ENCODE measurements around the gene MAML3. TPM values are rescaled to one million over a fixed set of nuclear protein-coding genes. Genes with fewer than 3 reads are reported as not detected.

The MAML3 gene
- total and polyA plus RNA-seq, 12 donors: 1.1 to 4.6 (median 2.6) TPM

DNA sequence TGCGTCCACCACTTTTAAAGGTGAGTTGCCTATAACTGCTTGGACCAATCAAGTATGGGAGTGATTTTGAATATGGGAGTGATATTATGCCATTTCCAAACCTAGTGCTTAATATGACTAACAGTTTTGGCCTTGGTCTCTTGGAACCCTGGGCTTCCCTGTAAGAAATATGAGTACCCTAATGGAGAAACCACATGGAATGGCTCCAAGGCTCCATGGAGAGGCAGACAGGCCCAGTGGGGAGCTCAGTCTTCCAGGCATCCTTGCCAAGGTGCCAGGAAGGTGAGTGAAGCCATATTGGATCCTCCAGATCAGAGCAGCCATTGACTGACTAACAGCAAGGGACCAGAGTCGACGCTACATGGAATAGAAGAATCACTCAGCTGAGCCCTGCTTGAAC, 53.2 kb downstream of the MAML3 start:
- no peak for DNase-seq
- peaks cover 5 to 70% (median 42%) of the 10 kb centered on the region in 9 donors for H3K4me1 ChIP-seq
- intact Hi-C loops (cut with DNase I): loop anchor here in 1 of 10 donors (5.0 kb wide), 1 partner anchor 37 kb away; no protein-coding TSS in a partner anchor
- WGBS, 2 donors: 98 to 100% methylated on average over 3 of the region's 3 CpGs
- H3K4me3 ChIP-seq: no peak overlapping the region
- no peaks in the 10 kb centered on the region for H3K27me3 ChIP-seq
- peaks cover 0 to 4% (median 0%) of the 10 kb centered on the region in 11 donors for H3K9me3 ChIP-seq
- H3K27ac ChIP-seq: peak overlapping the region in 4 of 10 donors; percentile 11 to 92 (median 86)
- H3K36me3 ChIP-seq: no peaks in the 10 kb centered on the region
- TF ChIP-seq, protein P1, sequence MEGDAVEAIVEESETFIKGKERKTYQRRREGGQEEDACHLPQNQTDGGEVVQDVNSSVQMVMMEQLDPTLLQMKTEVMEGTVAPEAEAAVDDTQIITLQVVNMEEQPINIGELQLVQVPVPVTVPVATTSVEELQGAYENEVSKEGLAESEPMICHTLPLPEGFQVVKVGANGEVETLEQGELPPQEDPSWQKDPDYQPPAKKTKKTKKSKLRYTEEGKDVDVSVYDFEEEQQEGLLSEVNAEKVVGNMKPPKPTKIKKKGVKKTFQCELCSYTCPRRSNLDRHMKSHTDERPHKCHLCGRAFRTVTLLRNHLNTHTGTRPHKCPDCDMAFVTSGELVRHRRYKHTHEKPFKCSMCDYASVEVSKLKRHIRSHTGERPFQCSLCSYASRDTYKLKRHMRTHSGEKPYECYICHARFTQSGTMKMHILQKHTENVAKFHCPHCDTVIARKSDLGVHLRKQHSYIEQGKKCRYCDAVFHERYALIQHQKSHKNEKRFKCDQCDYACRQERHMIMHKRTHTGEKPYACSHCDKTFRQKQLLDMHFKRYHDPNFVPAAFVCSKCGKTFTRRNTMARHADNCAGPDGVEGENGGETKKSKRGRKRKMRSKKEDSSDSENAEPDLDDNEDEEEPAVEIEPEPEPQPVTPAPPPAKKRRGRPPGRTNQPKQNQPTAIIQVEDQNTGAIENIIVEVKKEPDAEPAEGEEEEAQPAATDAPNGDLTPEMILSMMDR (IDR thresholded peaks at IDR 0.05): no peak
- ATAC-seq: no peak

DNA sequence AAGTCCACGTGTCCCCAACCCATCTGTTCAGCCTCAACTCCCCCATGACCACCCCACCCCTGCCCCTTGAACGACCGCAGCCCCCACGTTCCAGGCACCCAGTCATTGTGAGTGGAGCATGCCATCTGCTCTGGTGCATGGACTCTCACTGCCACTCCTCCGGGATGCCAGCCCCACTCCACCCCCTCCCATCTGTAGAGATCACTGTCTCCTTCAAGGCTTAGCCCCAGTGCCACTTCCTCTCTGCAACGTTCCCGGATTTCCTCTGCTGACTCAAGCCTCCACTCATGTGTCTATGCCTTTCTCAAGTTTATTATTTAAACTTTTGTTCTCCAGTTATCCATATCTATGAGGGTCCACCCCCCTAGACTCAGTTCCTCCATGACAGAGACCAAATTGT, 54.0 kb downstream of the MAML3 start:
- DNase-seq: peak; percentile 27 to 48
- intact Hi-C loops (cut with DNase I): loop anchor here in 2 of 10 donors (5.0 kb wide), 3 partner anchors 37 to 52 kb away; partner anchors contain the start of gene MAML3 (in 1 of the 2)
- ATAC-seq: peak in 4 of 8 donors; percentile 15 to 48 (median 40)

DNA sequence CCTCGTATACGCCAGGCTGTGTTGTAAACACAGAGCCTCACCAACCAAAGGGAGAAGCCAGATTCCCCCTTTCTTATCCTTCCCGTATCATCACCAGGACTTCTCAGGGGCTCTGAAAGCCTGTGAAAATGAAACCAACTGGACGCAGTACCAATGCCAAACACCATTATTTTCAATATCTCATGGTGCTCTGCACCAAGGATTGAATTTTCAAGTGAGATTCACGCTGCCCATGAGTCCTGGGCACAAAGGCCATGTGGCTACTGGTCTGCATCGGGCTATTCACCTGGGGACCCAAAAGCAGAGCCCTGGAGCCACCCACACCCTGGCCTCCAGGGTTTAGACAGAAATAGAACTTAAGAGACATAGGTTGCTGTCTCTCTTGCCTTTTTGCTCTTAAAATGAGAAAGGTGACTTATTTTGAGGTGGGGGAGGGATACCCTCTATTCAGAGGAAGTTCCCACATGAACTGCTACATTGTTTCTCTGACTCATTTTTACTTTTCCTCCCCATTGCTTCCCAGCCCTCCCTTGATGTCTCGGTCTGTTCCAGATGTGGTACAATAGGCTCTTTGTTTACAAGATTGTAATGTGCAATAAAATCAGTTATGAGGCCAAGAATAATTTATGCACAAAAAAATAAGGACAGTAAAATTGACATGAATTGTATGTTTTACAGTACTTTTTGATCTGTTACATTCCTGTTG, 55.4 kb downstream of the MAML3 start:
- peaks cover 0 to 4% (median 0%) of the 10 kb centered on the region in 11 donors for H3K9me3 ChIP-seq
- TF ChIP-seq, protein P1 (IDR thresholded peaks at IDR 0.05): no peak
- H3K36me3 ChIP-seq: no peaks in the 10 kb centered on the region
- no peaks in the 10 kb centered on the region for H3K27me3 ChIP-seq
- H3K4me3 ChIP-seq: peak overlapping the region in 8 of 10 donors; percentile 1 to 53 (median 34)
- intact Hi-C loops (cut with DNase I): loop anchor here in 2 of 10 donors (5.0 kb wide), 2 partner anchors 46 to 54 kb away; partner anchors contain the start of gene MAML3 (in 1 of the 2)
- H3K27ac ChIP-seq: peak overlapping the region; percentile 36 to 92 (median 77)
- peak in 6 of 8 donors; percentile 35 to 57 (median 48) for ATAC-seq
- peak in 1 of 2 donors; percentile 38 for DNase-seq
- WGBS, 2 donors: 43 to 62% methylated on average over 7 of the region's 7 CpGs
- H3K4me1 ChIP-seq: peaks cover 13 to 85% (median 63%) of the 10 kb centered on the region in 9 donors

More for the DNA sequence above, 54.0 kb downstream of the MAML3 start:
- Histone ChIP-seq H3K4me1 (peaks cover 5 to 77% (median 49%) of the 10 kb centered on the region in 9 donors), H3K27me3 (no peaks in the 10 kb centered on the region), H3K27ac (peak overlapping the region in 7 of 10 donors; percentile 31 to 92 (median 83)), H3K9me3 (peaks cover 0 to 4% (median 0%) of the 10 kb centered on the region in 11 donors), H3K36me3 (no peaks in the 10 kb centered on the region), H3K4me3 (no peak overlapping the region)
- TF ChIP-seq, protein P1 (IDR thresholded peaks at IDR 0.05): no peak
- 43 to 54% methylated on average over 7 of the region's 7 CpGs for WGBS, 2 donors

DNA sequence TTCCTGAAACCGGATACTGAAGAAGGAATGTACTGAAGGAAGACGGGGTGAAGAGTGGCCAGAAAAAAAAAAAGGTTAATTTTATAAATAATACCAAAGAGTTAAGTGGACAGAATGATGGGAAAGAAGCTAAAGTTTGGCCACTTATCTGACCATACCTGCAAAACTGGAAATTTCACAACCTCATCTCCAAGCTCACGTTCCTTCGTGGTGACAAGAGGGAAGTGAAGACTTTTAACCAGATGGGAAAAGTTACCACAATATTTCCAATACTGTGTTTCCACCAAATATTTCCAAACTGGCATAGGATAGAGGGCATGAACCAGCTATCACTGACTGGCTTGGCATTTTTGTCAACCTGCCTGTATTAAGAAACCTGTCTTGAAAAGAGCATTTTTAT, 56.4 kb downstream of the MAML3 start:
- H3K4me3 ChIP-seq: peak overlapping the region in 4 of 10 donors; percentile 26 to 33 (median 30)
- TF ChIP-seq, protein P1 (IDR thresholded peaks at IDR 0.05): no peak
- H3K27me3 ChIP-seq: no peaks in the 10 kb centered on the region
- H3K36me3 ChIP-seq: no peaks in the 10 kb centered on the region
- intact Hi-C loops (cut with DNase I): loop anchor here in 4 of 10 donors (2.0 to 5.0 kb wide), 3 partner anchors 45 to 55 kb away; partner anchors contain the start of gene MAML3 (in 1 of the 4)
- peaks cover 14 to 85% (median 74%) of the 10 kb centered on the region in 9 donors for H3K4me1 ChIP-seq
- H3K9me3 ChIP-seq: peaks cover 0 to 4% (median 0%) of the 10 kb centered on the region in 11 donors
- WGBS, 2 donors: 54 to 62% methylated on average over 4 of the region's 4 CpGs
- H3K27ac ChIP-seq: peak overlapping the region; percentile 12 to 92 (median 82)
- ATAC-seq: no peak
- no peak for DNase-seq

All from heart right ventricle (tissue), 16 donors.